ENCODE data around the gene MICAL1. TPM values are rescaled to one million over a fixed set of nuclear protein-coding genes. Genes with fewer than 3 reads are reported as not detected.

The MICAL1 gene
- total and polyA plus RNA-seq, 10 of the 15 experiments (the other 5 are each of a cell fraction or from before 2014, with no cell fraction given): 0.32 to 71.6 (median 45.3) TPM

DNA sequence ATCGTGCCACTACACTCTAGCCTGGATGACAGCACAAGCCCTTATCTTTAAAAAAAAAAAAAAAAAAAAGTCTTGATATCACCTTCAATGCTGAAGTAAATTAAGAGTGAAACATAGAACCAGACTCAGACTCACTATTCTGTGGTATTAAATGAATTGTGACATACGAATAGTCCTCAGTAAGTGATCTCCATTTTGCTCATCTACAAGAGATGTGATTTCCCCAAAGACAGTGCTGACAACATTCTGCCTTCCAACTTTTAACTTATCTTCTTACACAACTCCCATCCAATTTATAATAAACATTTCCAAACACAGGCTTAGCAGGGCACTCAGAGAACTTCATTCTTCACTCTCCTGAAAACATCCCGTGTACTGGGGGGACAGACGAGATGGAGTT lies 19.4 kb upstream of the MICAL1 start:
- ATAC-seq: no peak
- in situ Hi-C loops (cut with MboI): no loop called here
- Histone ChIP-seq H3K9ac (ENCODE audit: control insufficient read depth, insufficient read depth, low read length) (no peak overlapping the region), H3K27ac (ENCODE audit: control insufficient read depth, insufficient read depth) (no peak overlapping the region), H2AFZ (ENCODE audit: control insufficient read depth, low read depth, low read length) (no peak overlapping the region), H3K27me3 (replicated peaks in 1 of 2; ENCODE audit: control insufficient read depth in 2 of 2, insufficient read depth in 2 of 2, low read length in 1 of 2) (no peaks in the 10 kb centered on the region), H3K36me3 (ENCODE audit: control insufficient read depth in 2 of 2, insufficient read depth in 2 of 2, low read length in 1 of 2) (peaks cover 5 to 21% of the 10 kb centered on the region in 2 experiments), H3K4me2 (ENCODE audit: control insufficient read depth, insufficient read depth) (no peak overlapping the region), H4K20me1 (ENCODE audit: control insufficient read depth, insufficient read depth) (no peaks in the 10 kb centered on the region; the same call in 1 of the 2 replicates), H3K4me1 (ENCODE audit: control insufficient read depth, insufficient read depth, low read length) (peaks cover 28% of the 10 kb centered on the region), H3K9me3 (replicated peaks; ENCODE audit: control insufficient read depth, insufficient read depth, low read length) (no peaks in the 10 kb centered on the region), H3K79me2 (ENCODE audit: control insufficient read depth, insufficient read depth, low read length) (peaks cover 64% of the 10 kb centered on the region), H3K4me3 (no peak overlapping the region)
- CTCF ChIA-PET: interaction anchor here (1.1 to 1.2 kb wide), 2 partner anchors 15 to 30 kb away, joined by 3 to 5 read pairs; no protein-coding TSS in a partner anchor
- SMC1A ChIA-PET (ENCODE audit: uncharacterized antibody, unreplicated experiment): interaction anchor here (3.6 to 9.4 kb wide), 2 partner anchors 11 to 18 kb away, joined by 14 to 148 read pairs; partner anchors contain the start of gene MICAL1
- DNase-seq (ENCODE audit: low read depth, low spot score): no peak
- POLR2A ChIA-PET: interaction anchor here (0.7 to 1.0 kb wide), 2 partner anchors 9 to 217 kb away, joined by 3 read pairs; no protein-coding TSS in a partner anchor
- no peak for FAIRE-seq
- WGBS (ENCODE audit: insufficient coverage, insufficient replicate concordance, low lambda C conversion rate, missing lambda C conversion rate): 48% methylated on average over 4 of the region's 4 CpGs
- RAD21 ChIA-PET (ENCODE audit: unreplicated experiment): no interaction called here
- intact Hi-C loops (cut with micrococcal nuclease; ENCODE audit: unreplicated experiment): loop anchor here (10.0 kb wide), 1 partner anchor 710 kb away; the partner anchor contains the start of gene CDC40
- no TSS peak for BruUV-seq (replicated peaks)
- no peak for TF ChIP-seq RFX5 (IDR thresholded peaks at IDR 0.05; ENCODE audit: low read depth, low read length)
- no peak for TF ChIP-seq LARP7 (IDR thresholded peaks at IDR 0.05)
- no peak for TF ChIP-seq SUZ12 (IDR thresholded peaks at IDR 0.05; ENCODE audit: unreplicated experiment)
- TF ChIP-seq CHD4 (IDR thresholded peaks at IDR 0.05): no peak
- no peak for TF ChIP-seq RAD21 (IDR thresholded peaks at IDR 0.05; ENCODE audit: insufficient read depth, low read depth, low read length)
- TF ChIP-seq, protein P1, sequence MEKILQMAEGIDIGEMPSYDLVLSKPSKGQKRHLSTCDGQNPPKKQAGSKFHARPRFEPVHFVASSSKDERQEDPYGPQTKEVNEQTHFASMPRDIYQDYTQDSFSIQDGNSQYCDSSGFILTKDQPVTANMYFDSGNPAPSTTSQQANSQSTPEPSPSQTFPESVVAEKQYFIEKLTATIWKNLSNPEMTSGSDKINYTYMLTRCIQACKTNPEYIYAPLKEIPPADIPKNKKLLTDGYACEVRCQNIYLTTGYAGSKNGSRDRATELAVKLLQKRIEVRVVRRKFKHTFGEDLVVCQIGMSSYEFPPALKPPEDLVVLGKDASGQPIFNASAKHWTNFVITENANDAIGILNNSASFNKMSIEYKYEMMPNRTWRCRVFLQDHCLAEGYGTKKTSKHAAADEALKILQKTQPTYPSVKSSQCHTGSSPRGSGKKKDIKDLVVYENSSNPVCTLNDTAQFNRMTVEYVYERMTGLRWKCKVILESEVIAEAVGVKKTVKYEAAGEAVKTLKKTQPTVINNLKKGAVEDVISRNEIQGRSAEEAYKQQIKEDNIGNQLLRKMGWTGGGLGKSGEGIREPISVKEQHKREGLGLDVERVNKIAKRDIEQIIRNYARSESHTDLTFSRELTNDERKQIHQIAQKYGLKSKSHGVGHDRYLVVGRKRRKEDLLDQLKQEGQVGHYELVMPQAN (conservative IDR thresholded peaks at IDR 0.05): no peak
- no peak for TF ChIP-seq NR2F1 (conservative IDR thresholded peaks at IDR 0.05)
- TF ChIP-seq, protein P2, sequence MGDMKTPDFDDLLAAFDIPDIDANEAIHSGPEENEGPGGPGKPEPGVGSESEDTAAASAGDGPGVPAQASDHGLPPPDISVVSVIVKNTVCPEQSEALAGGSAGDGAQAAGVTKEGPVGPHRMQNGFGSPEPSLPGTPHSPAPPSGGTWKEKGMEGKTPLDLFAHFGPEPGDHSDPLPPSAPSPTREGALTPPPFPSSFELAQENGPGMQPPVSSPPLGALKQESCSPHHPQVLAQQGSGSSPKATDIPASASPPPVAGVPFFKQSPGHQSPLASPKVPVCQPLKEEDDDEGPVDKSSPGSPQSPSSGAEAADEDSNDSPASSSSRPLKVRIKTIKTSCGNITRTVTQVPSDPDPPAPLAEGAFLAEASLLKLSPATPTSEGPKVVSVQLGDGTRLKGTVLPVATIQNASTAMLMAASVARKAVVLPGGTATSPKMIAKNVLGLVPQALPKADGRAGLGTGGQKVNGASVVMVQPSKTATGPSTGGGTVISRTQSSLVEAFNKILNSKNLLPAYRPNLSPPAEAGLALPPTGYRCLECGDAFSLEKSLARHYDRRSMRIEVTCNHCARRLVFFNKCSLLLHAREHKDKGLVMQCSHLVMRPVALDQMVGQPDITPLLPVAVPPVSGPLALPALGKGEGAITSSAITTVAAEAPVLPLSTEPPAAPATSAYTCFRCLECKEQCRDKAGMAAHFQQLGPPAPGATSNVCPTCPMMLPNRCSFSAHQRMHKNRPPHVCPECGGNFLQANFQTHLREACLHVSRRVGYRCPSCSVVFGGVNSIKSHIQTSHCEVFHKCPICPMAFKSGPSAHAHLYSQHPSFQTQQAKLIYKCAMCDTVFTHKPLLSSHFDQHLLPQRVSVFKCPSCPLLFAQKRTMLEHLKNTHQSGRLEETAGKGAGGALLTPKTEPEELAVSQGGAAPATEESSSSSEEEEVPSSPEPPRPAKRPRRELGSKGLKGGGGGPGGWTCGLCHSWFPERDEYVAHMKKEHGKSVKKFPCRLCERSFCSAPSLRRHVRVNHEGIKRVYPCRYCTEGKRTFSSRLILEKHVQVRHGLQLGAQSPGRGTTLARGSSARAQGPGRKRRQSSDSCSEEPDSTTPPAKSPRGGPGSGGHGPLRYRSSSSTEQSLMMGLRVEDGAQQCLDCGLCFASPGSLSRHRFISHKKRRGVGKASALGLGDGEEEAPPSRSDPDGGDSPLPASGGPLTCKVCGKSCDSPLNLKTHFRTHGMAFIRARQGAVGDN (IDR thresholded peaks at IDR 0.05): no peak
- TF ChIP-seq HCFC1 (IDR thresholded peaks at IDR 0.05; ENCODE audit: low read length): no peak
- no peak for TF ChIP-seq EED (IDR thresholded peaks at IDR 0.05; ENCODE audit: low read depth)
- no peak for TF ChIP-seq DPF2 (IDR thresholded peaks at IDR 0.05)

Measured in GM12878 (cell line).